HepG2 (cell line): Measurements from ENCODE around the gene EEF2.

Experiments
- BHLHE40 ChIP-seq: IDR thresholded peaks from 2 replicates; pipeline ENCODE4 v1.6.1; 2011; ENCODE audit warnings: low read length, improper control_type of control experiment
- ELF4 ChIP-seq: sonication (generic); formaldehyde crosslinking; IDR thresholded peaks from 2 replicates; pipeline ENCODE4 v1.5.0; 2020; ENCODE audit warnings: missing genetic modification reagents, mild to moderate bottlenecking, moderate library complexity, borderline replicate concordance
- EZH2 ChIP-seq: conservative IDR thresholded peaks from 2 replicates; pipeline ENCODE4 v1.6.1; 2012; ENCODE audit warnings: mild to moderate bottlenecking, low read depth, low read length, moderate library complexity
- GATA4 ChIP-seq: sonication (generic); IDR thresholded peaks from 2 replicates; pipeline ENCODE4 v1.6.1; 2016; ENCODE audit warnings: antibody characterized with exemption, low read depth, borderline replicate concordance
- MNT ChIP-seq: fragments of 450-650 bp; IDR thresholded peaks from 2 replicates; pipeline ENCODE4 v1.6.1; 2016
- RFX3 ChIP-seq: IDR thresholded peaks from 2 replicates; pipeline ENCODE4 v1.6.1; 2016; ENCODE audit warnings: missing biosample characterization, missing genetic modification reagents
- RORA ChIP-seq: sonication (generic); formaldehyde crosslinking; IDR thresholded peaks from 2 replicates; pipeline ENCODE4 v1.5.0; 2020; ENCODE audit warnings: mild to moderate bottlenecking, missing genetic modification reagents, moderate library complexity
- SP1 ChIP-seq, 2 experiments: fragments of 450-650 bp in 1 of 2; sonication (generic) in 1 of 2; formaldehyde crosslinking in 1 of 2; IDR thresholded peaks; 2 replicates each; pipeline versions ENCODE4 v1.4.0 to v1.6.1; 2016 to 2020; ENCODE audit warnings: missing genetic modification reagents in 1 of 2
- ZNF883 ChIP-seq: sonication (generic); formaldehyde crosslinking; IDR thresholded peaks from 2 replicates; pipeline ENCODE4 v1.5.1; 2020; ENCODE audit warnings: mild to moderate bottlenecking, missing genetic modification reagents; ENCODE audit errors: not compliant biosample characterization
- TF ChIP-seq, protein P1 (sequence below): sonication (generic); formaldehyde crosslinking; conservative IDR thresholded peaks from 2 replicates; pipeline ENCODE4 v1.4.0; 2020; ENCODE audit warnings: missing genetic modification reagents
- TF ChIP-seq, protein P2 (sequence below): sonication (generic); formaldehyde crosslinking; IDR thresholded peaks from 2 replicates; pipeline ENCODE4 v1.8.1; 2022; ENCODE audit warnings: mild to moderate bottlenecking, missing genetic modification reagents
- TF ChIP-seq, protein P3 (sequence below): sonication (generic); formaldehyde crosslinking; IDR thresholded peaks from 2 replicates; pipeline ENCODE4 v1.5.0; 2020; ENCODE audit warnings: mild to moderate bottlenecking, missing genetic modification reagents, moderate library complexity
- TF ChIP-seq, protein P4 (sequence below): sonication (generic); formaldehyde crosslinking; IDR thresholded peaks from 2 replicates; pipeline ENCODE4 v1.8.0; 2022; ENCODE audit warnings: mild to moderate bottlenecking, missing genetic modification reagents, moderate library complexity

GRCh38 chr19:4009990-4010807 is 24.9 kb upstream of the EEF2 start:
- TF ChIP-seq, protein P1, sequence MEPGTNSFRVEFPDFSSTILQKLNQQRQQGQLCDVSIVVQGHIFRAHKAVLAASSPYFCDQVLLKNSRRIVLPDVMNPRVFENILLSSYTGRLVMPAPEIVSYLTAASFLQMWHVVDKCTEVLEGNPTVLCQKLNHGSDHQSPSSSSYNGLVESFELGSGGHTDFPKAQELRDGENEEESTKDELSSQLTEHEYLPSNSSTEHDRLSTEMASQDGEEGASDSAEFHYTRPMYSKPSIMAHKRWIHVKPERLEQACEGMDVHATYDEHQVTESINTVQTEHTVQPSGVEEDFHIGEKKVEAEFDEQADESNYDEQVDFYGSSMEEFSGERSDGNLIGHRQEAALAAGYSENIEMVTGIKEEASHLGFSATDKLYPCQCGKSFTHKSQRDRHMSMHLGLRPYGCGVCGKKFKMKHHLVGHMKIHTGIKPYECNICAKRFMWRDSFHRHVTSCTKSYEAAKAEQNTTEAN (CRISPR knock-in tag): no peak
- TF ChIP-seq ELF4 (CRISPR knock-in tag) (no peak), GATA4 (no peak), EZH2 (no peak), SP1 (IDR thresholded peaks at IDR 0.05) (no peak), SP1 (CRISPR knock-in tag; IDR thresholded peaks at IDR 0.05) (no peak), RORA (CRISPR knock-in tag) (no peak), BHLHE40 (no peak), ZNF883 (no peak), RFX3 (CRISPR knock-in tag) (no peak), MNT (no peak)
- TF ChIP-seq, protein P2, sequence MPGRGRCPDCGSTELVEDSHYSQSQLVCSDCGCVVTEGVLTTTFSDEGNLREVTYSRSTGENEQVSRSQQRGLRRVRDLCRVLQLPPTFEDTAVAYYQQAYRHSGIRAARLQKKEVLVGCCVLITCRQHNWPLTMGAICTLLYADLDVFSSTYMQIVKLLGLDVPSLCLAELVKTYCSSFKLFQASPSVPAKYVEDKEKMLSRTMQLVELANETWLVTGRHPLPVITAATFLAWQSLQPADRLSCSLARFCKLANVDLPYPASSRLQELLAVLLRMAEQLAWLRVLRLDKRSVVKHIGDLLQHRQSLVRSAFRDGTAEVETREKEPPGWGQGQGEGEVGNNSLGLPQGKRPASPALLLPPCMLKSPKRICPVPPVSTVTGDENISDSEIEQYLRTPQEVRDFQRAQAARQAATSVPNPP (CRISPR knock-in tag): no peak
- TF ChIP-seq, protein P3, sequence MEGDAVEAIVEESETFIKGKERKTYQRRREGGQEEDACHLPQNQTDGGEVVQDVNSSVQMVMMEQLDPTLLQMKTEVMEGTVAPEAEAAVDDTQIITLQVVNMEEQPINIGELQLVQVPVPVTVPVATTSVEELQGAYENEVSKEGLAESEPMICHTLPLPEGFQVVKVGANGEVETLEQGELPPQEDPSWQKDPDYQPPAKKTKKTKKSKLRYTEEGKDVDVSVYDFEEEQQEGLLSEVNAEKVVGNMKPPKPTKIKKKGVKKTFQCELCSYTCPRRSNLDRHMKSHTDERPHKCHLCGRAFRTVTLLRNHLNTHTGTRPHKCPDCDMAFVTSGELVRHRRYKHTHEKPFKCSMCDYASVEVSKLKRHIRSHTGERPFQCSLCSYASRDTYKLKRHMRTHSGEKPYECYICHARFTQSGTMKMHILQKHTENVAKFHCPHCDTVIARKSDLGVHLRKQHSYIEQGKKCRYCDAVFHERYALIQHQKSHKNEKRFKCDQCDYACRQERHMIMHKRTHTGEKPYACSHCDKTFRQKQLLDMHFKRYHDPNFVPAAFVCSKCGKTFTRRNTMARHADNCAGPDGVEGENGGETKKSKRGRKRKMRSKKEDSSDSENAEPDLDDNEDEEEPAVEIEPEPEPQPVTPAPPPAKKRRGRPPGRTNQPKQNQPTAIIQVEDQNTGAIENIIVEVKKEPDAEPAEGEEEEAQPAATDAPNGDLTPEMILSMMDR (CRISPR knock-in tag): no peak
- TF ChIP-seq, protein P4, sequence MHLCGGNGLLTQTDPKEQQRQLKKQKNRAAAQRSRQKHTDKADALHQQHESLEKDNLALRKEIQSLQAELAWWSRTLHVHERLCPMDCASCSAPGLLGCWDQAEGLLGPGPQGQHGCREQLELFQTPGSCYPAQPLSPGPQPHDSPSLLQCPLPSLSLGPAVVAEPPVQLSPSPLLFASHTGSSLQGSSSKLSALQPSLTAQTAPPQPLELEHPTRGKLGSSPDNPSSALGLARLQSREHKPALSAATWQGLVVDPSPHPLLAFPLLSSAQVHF (CRISPR knock-in tag): no peak
